MM.1S (cell line): ENCODE data around the gene CYFIP1.

Source experiments
- DNase-seq: peaks from one replicate; pipeline ENCODE4 v3.0.0-alpha.2; 2015
- H2AFZ ChIP-seq: fragments of 300-600 bp; sonication (generic); 2 replicates; pipeline ENCODE4 v1.6.0; 2016; ENCODE audit warnings: antibody characterized with exemption, low read length
- H3F3A ChIP-seq: fragments of 300-600 bp; sonication (generic); 2 replicates; pipeline ENCODE4 v1.6.1; 2016; ENCODE audit warnings: mild to moderate bottlenecking, antibody characterized with exemption, low read length, moderate library complexity, mixed read lengths; ENCODE audit not compliant: insufficient read depth
- H3K27ac ChIP-seq: fragments of 300-600 bp; sonication (generic); 2 replicates; pipeline ENCODE4 v1.5.1; 2016; ENCODE audit warnings: mild to moderate bottlenecking, low read length
- H3K27me3 ChIP-seq: fragments of 300-600 bp; sonication (generic); replicated peaks from 2 replicates; pipeline ENCODE4 v1.6.0; 2016; ENCODE audit warnings: low read length; ENCODE audit not compliant: insufficient read depth
- H3K36me3 ChIP-seq: fragments of 300-600 bp; sonication (generic); replicated peaks from 2 replicates; pipeline ENCODE4 v1.6.1; 2016; ENCODE audit warnings: mild to moderate bottlenecking, low read length, mixed read lengths; ENCODE audit not compliant: insufficient read depth
- H3K4me1 ChIP-seq: fragments of 300-600 bp; sonication (generic); 2 replicates; pipeline ENCODE4 v1.6.1; 2016; ENCODE audit warnings: low read length, mixed read lengths
- H3K4me2 ChIP-seq: fragments of 300-600 bp; sonication (generic); 2 replicates; pipeline ENCODE4 v1.6.0; 2016; ENCODE audit warnings: low read depth, low read length
- H3K4me3 ChIP-seq: fragments of 300-600 bp; sonication (generic); 2 replicates; pipeline ENCODE4 v1.5.1; 2016; ENCODE audit warnings: low read length, mixed read lengths
- H3K79me2 ChIP-seq: fragments of 300-600 bp; sonication (generic); 2 replicates; pipeline ENCODE4 v1.6.1; 2016; ENCODE audit warnings: mixed run types, low read length, mixed read lengths
- H3K9ac ChIP-seq: fragments of 300-600 bp; sonication (generic); 2 replicates; pipeline ENCODE4 v1.6.1; 2016; ENCODE audit warnings: low read length, mixed read lengths
- H3K9me2 ChIP-seq: fragments of 300-600 bp; sonication (generic); replicated peaks from 2 replicates; pipeline ENCODE4 v1.6.1; 2016; ENCODE audit warnings: mild to moderate bottlenecking, low read length, mixed read lengths; ENCODE audit not compliant: insufficient read depth
- H3K9me3 ChIP-seq: fragments of 300-600 bp; sonication (generic); replicated peaks from 2 replicates; pipeline ENCODE4 v1.6.1; 2016; ENCODE audit warnings: mild to moderate bottlenecking, low read length, mixed read lengths; ENCODE audit not compliant: insufficient read depth
- H4K20me1 ChIP-seq: fragments of 300-600 bp; sonication (generic); 2 replicates; pipeline ENCODE4 v1.6.1; 2016; ENCODE audit warnings: mild to moderate bottlenecking, low read length, moderate library complexity, mixed read lengths; ENCODE audit not compliant: insufficient read depth
- EZH2 ChIP-seq: fragments of 300-600 bp; sonication (generic); optimal IDR thresholded peaks from 2 replicates; pipeline ENCODE3; 2017; ENCODE audit warnings: low read depth, mild to moderate bottlenecking, antibody characterized with exemption, low read length, mixed read lengths
- EZH2phosphoT487 ChIP-seq: fragments of 300-600 bp; sonication (generic); IDR thresholded peaks from 2 replicates; pipeline ENCODE4 v1.6.1; 2018; ENCODE audit warnings: antibody characterized with exemption, low read length
- TF ChIP-seq, protein P1 (sequence below): fragments of 300-600 bp; sonication (generic); IDR thresholded peaks from 2 replicates; pipeline ENCODE4 v1.5.1; 2016; ENCODE audit warnings: antibody characterized with exemption, low read length, mixed read lengths

Gene CYFIP1

DNA sequence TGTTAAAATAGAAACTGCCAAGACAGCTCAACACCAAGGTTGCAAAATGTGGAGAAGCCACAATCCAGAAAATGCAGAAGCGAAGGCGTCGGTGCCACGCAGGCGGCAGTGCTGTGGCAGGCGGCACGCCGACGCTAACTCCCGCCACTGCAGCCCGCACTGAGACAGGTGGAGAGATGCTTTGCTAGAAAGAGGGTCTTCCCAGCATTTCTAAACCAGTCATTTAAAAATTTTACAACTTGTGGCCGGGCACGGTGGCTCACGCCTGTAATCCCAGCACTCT is 23.2 kb downstream of the CYFIP1 start:
- no peaks in the 10 kb centered on the region for H4K20me1 ChIP-seq
- H3K9me3 ChIP-seq = no peaks in the 10 kb centered on the region
- H3K4me1 ChIP-seq = no peaks in the 10 kb centered on the region
- no peak overlapping the region for H3K4me3 ChIP-seq
- H3K27ac ChIP-seq = no peak overlapping the region
- H3K36me3 ChIP-seq = no peaks in the 10 kb centered on the region
- H3K79me2 ChIP-seq = peaks cover 74% of the 10 kb centered on the region
- TF ChIP-seq EZH2 = no peak
- no peak for DNase-seq
- H3F3A ChIP-seq = no peaks in the 10 kb centered on the region
- no peak overlapping the region for H3K4me2 ChIP-seq
- H3K9me2 ChIP-seq = no peaks in the 10 kb centered on the region
- H3K9ac ChIP-seq = no peak overlapping the region
- no peak overlapping the region for H2AFZ ChIP-seq
- H3K27me3 ChIP-seq = no peaks in the 10 kb centered on the region

DNA sequence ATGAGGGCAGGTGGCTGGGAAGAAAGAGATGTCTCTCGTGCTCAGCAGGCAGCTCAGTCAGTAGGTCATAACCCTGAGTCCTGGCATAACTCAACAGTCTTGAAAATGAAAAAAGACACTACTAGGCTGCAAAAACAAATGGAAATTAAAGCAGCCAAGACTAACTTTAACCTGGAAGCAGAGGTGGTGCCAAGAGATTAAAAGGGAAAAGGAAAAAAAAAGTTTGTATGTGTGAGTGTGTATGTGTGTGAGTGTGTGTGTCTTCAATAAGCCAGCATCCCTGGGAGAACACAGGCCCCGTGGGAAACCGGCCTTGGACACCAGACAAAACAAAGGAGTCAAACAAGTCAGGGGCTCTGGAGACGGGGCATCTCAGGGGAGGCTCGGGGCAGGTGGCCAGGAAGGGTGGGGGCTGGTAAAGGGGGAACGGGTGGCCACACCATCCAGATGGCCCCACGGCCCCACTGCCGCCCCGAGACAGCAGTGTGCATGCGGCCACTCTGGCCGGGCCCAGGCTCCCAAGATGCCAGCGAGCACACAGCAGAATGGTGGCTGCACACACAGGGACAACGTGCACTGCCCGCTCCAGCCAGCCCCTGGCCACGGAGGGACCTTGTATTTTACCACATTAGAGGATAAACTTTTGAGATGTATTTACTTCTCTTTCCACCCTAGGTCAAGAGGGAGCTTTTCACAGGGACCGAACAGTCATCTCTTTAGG is 23.8 kb downstream of the CYFIP1 start:
- Histone ChIP-seq H3K4me1 (no peaks in the 10 kb centered on the region), H4K20me1 (no peaks in the 10 kb centered on the region), H3K4me2 (no peak overlapping the region), H3K79me2 (peaks cover 79% of the 10 kb centered on the region), H3K27me3 (no peaks in the 10 kb centered on the region), H3K9me3 (no peaks in the 10 kb centered on the region), H3K27ac (no peak overlapping the region), H3K9me2 (no peaks in the 10 kb centered on the region), H3K9ac (no peak overlapping the region), H2AFZ (no peak overlapping the region), H3F3A (no peaks in the 10 kb centered on the region), H3K36me3 (no peaks in the 10 kb centered on the region), H3K4me3 (no peak overlapping the region)
- DNase-seq = no peak
- no peak for TF ChIP-seq EZH2
- TF ChIP-seq, protein P1, sequence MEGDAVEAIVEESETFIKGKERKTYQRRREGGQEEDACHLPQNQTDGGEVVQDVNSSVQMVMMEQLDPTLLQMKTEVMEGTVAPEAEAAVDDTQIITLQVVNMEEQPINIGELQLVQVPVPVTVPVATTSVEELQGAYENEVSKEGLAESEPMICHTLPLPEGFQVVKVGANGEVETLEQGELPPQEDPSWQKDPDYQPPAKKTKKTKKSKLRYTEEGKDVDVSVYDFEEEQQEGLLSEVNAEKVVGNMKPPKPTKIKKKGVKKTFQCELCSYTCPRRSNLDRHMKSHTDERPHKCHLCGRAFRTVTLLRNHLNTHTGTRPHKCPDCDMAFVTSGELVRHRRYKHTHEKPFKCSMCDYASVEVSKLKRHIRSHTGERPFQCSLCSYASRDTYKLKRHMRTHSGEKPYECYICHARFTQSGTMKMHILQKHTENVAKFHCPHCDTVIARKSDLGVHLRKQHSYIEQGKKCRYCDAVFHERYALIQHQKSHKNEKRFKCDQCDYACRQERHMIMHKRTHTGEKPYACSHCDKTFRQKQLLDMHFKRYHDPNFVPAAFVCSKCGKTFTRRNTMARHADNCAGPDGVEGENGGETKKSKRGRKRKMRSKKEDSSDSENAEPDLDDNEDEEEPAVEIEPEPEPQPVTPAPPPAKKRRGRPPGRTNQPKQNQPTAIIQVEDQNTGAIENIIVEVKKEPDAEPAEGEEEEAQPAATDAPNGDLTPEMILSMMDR = no peak
- TF ChIP-seq EZH2phosphoT487 = no peak

DNA sequence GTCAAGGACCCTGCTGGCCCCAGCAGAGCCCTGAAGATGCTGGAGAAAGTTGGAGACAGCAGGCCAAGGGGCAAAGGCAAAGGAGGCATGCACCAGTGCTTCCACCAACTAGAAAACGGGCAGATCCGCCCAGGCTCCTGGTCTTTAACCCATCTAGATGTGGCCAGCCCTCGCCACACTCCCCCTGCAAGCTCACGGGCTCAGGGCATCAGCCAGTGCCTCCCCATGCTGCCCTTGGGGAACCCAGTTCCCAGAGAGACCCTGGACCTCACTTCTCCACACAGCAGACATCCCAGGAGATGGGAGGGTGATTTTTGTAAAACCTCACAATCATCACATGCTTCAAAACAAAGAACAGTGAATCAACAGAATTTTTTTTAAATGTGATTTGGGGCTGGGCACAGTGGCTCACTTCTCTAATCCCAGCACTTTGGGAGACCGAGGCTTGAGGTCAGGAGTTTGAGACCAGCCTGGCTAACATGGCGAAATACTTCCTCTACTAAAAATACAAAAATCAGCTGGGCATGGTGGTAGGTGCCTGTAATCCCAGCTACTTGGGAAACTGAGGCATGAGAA is 24.5 kb downstream of the CYFIP1 start:
- Histone ChIP-seq H3K9me2 (no peaks in the 10 kb centered on the region), H3K27ac (no peak overlapping the region), H3K36me3 (no peaks in the 10 kb centered on the region), H3K27me3 (no peaks in the 10 kb centered on the region), H3K4me1 (no peaks in the 10 kb centered on the region), H3K79me2 (peaks cover 86% of the 10 kb centered on the region), H3K9ac (no peak overlapping the region), H3F3A (no peaks in the 10 kb centered on the region), H2AFZ (no peak overlapping the region), H3K4me3 (no peak overlapping the region), H3K9me3 (no peaks in the 10 kb centered on the region), H3K4me2 (no peak overlapping the region), H4K20me1 (no peaks in the 10 kb centered on the region)
- no peak for DNase-seq
- TF ChIP-seq EZH2 = no peak
- TF ChIP-seq, protein P1 = no peak

DNA sequence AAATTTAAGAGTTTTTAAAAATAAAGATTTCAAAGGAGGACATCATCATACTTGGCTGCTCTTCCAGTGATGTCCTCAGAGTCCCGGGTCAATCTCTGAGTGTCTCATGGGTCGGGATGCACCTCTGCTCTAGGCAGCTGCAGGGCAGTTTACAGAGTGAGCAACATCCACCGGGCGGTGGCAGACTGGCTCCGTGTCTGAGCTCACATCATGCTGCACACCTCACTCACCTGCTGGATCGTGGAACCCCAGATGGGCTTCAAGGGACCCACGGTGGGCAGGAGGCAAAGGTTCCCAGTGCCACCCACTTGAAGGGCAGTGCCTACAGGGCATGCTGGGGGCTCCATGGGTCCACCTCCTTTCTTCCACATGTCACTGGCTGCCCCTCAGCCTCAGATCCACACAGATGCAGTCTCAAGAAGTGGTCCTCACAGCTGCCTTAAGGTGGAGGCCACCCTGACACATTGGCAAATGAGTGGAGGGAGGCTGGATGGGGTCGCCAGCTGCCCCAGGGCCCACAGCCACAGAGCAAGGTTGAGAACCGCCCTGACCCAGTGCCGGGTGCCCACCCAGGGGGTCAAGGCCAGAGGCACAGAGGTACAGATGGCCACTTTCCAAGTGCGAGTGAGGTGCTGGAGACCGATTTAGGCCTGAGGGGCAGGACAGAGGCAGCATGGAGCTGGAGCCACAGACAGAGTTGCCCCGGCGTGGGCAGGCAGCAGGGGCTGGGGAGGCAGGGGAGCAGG is 25.2 kb downstream of the CYFIP1 start:
- H3K79me2 ChIP-seq = peaks cover 86% of the 10 kb centered on the region
- H3F3A ChIP-seq = no peaks in the 10 kb centered on the region
- TF ChIP-seq EZH2 (no peak), EZH2phosphoT487 (no peak)
- TF ChIP-seq, protein P1 = no peak
- H3K4me3 ChIP-seq = no peak overlapping the region
- no peaks in the 10 kb centered on the region for H3K9me3 ChIP-seq
- no peak overlapping the region for H3K9ac ChIP-seq
- no peaks in the 10 kb centered on the region for H4K20me1 ChIP-seq
- H3K4me1 ChIP-seq = no peaks in the 10 kb centered on the region
- no peak overlapping the region for H3K27ac ChIP-seq
- no peaks in the 10 kb centered on the region for H3K9me2 ChIP-seq
- H3K36me3 ChIP-seq = no peaks in the 10 kb centered on the region
- no peak for DNase-seq
- H3K27me3 ChIP-seq = no peaks in the 10 kb centered on the region
- no peak overlapping the region for H2AFZ ChIP-seq
- H3K4me2 ChIP-seq = no peak overlapping the region
